Panc1 (cell line): ENCODE measurements around the gene DTNBP1. TPM values are rescaled to one million over a fixed set of nuclear protein-coding genes. Genes with fewer than 3 reads are reported as not detected.

Experiments
- ATAC-seq: fragments of 200-7000 bp; cut with Tn5 transposase; 2 replicates; pipeline ENCODE4 v1.9.1; 2020; ENCODE audit warnings: mild to moderate bottlenecking, moderate library complexity
- BruUV-seq: library from RNA; stranded (reverse); fragments of 400-500 nt; replicated peaks from 2 replicates; lab custom pipeline; 2021; lab: Mats Ljungman, UMichigan
- CTCF ChIA-PET: fragments of 300-600 bp; sonication (Branson Sonifier 250); formaldehyde crosslinking; loops from one replicate; lab custom pipeline; 2022; ENCODE audit warnings: antibody characterized with exemption; lab: Charles Lee
- POLR2A ChIA-PET: fragments of 300-600 bp; sonication (Branson Sonifier 250); formaldehyde crosslinking; loops from one replicate; lab custom pipeline; 2022; ENCODE audit warnings: antibody characterized with exemption; lab: Charles Lee
- DNase-seq: peaks from one replicate; pipeline ENCODE4 v3.0.0-alpha.2; 2010; ENCODE audit warnings: low read depth, low spot score
- H3K27ac ChIP-seq: 2 replicates; pipeline ENCODE4 v1.5.1; 2011; ENCODE audit warnings: mild to moderate bottlenecking, low read length, inconsistent platforms
- H3K27me3 ChIP-seq: fragments of 200-500 bp; sonication (Bioruptor generic); 2 replicates; pipeline ENCODE4 v1.6.0; 2014; ENCODE audit warnings: low read length, inconsistent platforms; ENCODE audit not compliant: control insufficient read depth, insufficient read depth
- H3K36me3 ChIP-seq: fragments of 200-500 bp; sonication (Bioruptor generic); 2 replicates; pipeline ENCODE4 v1.5.1; 2014; ENCODE audit warnings: inconsistent platforms, mild to moderate bottlenecking, low read length, moderate library complexity; ENCODE audit not compliant: control insufficient read depth, insufficient read depth
- H3K4me1 ChIP-seq: 2 replicates; pipeline ENCODE4 v1.5.1; 2011; ENCODE audit warnings: inconsistent platforms, mild to moderate bottlenecking, low read length, moderate library complexity; ENCODE audit not compliant: control insufficient read depth, insufficient read depth
- H3K4me3 ChIP-seq, 2 experiments: 2 replicates each; pipeline ENCODE4 v1.5.1; 2011 to 2012; ENCODE audit warnings: low read depth in 2 of 2, low read length in 2 of 2, mild to moderate bottlenecking in 2 of 2, inconsistent platforms in 1 of 2, moderate library complexity in 1 of 2
- H3K9me3 ChIP-seq: fragments of 200-500 bp; sonication (Bioruptor generic); 2 replicates; pipeline ENCODE4 v1.5.1; 2014; ENCODE audit warnings: low read depth, mild to moderate bottlenecking, inconsistent platforms, low read length, moderate library complexity; ENCODE audit not compliant: control insufficient read depth, insufficient read depth
- CTCF ChIP-seq: fragments of 450-650 bp; IDR thresholded peaks from 2 replicates; pipeline ENCODE4 v1.5.1; 2017; ENCODE audit warnings: mild to moderate bottlenecking
- POLR2AphosphoS5 ChIP-seq: IDR thresholded peaks from 2 replicates; pipeline ENCODE4 v1.6.1; 2012; ENCODE audit warnings: mild to moderate bottlenecking, low read depth, low read length, moderate library complexity
- SIN3A ChIP-seq: IDR thresholded peaks from 2 replicates; pipeline ENCODE4 v1.6.1; 2012; ENCODE audit warnings: low read depth, mild to moderate bottlenecking, low read length, moderate library complexity, borderline replicate concordance; ENCODE audit not compliant: insufficient read depth
- TCF7L2 ChIP-seq: IDR thresholded peaks from 2 replicates; pipeline ENCODE4 v1.6.1; 2011; ENCODE audit warnings: mild to moderate bottlenecking, low read depth, low read length, inconsistent platforms
- in situ Hi-C: cut with HindIII; loops from 2 replicates; pipeline ENCODE4 v1.10.0; 2016; ENCODE audit warnings: low sequenced_read_pairs, low pct_unique_long_range_greater_than_20kb
- intact Hi-C: fragments of 100-400 bp; cut with micrococcal nuclease; formaldehyde crosslinking; loops from one replicate; pipeline ENCODE4 v1.10.0; 2022; ENCODE audit not compliant: unreplicated experiment
- total RNA-seq: library from RNA; stranded (reverse); gene quantifications from one replicate; pipeline ENCODE4 v1.2.1, GENCODE V29; 2021; ENCODE audit not compliant: unreplicated experiment
- TF ChIP-seq, protein P1 (sequence below), 2 experiments: IDR thresholded peaks; 2 replicates each; pipeline ENCODE4 v1.6.1; 2011 to 2012; ENCODE audit warnings: low read depth in 2 of 2, control low read depth in 1 of 2, low read length in 1 of 2, mild to moderate bottlenecking in 1 of 2, moderate library complexity in 1 of 2; ENCODE audit not compliant: insufficient read depth in 1 of 2

Gene DTNBP1
- total RNA-seq, 1 experiment from 2014 or later: 29.3 TPM

DNA sequence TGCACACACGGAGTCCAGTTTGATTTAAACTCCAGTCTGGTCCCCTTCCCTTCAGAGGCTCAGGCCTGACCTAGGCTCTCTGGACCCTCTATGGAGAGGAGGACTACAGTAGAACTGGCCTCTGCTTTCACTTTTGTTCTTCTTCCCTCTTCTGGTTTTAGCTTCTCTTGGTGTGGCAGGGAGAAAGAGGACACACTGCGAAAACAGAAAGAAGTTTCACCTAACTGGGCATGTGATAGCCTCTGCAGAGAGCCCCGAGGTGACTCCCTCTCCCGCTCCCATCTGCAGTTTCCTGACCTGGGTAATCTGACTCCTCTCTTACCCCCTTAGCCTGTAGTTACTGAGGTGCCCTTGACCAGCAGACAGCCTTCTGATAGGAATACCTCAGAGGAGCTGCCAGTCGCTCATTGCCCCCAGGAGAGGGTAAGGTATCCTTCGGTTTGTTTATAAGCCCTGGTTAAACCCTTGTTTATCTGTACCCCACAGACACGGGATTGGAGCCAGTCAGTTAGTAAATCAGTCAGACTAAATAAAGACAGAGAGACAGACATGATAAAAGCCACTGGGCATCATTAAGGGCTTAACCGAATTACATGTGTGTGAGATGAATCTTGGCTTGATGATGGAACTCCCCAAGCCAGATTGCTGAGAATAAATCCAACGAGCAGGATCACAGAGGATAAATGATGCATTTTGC, 12.0 kb upstream of the DTNBP1 start:
- ATAC-seq: no peak
- intact Hi-C loops: no loop called here
- TF ChIP-seq POLR2AphosphoS5: no peak
- TF ChIP-seq SIN3A: no peak
- TF ChIP-seq TCF7L2: no peak
- TF ChIP-seq, protein P1, sequence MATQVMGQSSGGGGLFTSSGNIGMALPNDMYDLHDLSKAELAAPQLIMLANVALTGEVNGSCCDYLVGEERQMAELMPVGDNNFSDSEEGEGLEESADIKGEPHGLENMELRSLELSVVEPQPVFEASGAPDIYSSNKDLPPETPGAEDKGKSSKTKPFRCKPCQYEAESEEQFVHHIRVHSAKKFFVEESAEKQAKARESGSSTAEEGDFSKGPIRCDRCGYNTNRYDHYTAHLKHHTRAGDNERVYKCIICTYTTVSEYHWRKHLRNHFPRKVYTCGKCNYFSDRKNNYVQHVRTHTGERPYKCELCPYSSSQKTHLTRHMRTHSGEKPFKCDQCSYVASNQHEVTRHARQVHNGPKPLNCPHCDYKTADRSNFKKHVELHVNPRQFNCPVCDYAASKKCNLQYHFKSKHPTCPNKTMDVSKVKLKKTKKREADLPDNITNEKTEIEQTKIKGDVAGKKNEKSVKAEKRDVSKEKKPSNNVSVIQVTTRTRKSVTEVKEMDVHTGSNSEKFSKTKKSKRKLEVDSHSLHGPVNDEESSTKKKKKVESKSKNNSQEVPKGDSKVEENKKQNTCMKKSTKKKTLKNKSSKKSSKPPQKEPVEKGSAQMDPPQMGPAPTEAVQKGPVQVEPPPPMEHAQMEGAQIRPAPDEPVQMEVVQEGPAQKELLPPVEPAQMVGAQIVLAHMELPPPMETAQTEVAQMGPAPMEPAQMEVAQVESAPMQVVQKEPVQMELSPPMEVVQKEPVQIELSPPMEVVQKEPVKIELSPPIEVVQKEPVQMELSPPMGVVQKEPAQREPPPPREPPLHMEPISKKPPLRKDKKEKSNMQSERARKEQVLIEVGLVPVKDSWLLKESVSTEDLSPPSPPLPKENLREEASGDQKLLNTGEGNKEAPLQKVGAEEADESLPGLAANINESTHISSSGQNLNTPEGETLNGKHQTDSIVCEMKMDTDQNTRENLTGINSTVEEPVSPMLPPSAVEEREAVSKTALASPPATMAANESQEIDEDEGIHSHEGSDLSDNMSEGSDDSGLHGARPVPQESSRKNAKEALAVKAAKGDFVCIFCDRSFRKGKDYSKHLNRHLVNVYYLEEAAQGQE (IDR thresholded peaks at IDR 0.05; ENCODE audit: insufficient read depth in 1 of 2, low read depth in 2 of 2, low read length in 1 of 2): no peak
- TF ChIP-seq CTCF: no peak
- Histone ChIP-seq H3K9me3 (no peaks in the 10 kb centered on the region), H3K27me3 (peaks cover 26% of the 10 kb centered on the region), H3K4me3 (no peak overlapping the region), H3K36me3 (no peaks in the 10 kb centered on the region), H3K27ac (no peak overlapping the region), H3K4me1 (no peaks in the 10 kb centered on the region)
- POLR2A ChIA-PET: no interaction called here
- CTCF ChIA-PET: no interaction called here
- no TSS peak for BruUV-seq
- no peak for DNase-seq
- in situ Hi-C loops: no loop called here

DNA sequence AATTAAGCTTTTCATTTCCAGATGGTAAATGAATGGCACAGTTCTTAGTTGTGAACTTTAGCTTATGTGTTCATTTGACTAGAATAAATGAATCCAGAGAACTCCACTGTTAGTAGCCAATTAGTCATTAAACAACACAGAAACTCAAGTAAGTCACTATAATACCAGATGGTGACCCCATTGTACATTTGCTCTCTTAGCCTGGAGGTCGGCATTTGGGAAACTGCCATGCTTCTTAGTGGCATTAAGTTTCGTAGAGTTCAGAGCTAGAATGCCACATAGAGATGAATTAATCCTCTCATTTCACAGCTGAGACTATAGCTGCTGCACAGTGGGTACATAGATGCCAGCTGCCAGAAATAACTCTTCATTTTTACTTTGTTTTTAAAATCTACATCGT, 10.8 kb upstream of the DTNBP1 start:
- Histone ChIP-seq H3K36me3 (no peaks in the 10 kb centered on the region), H3K27me3 (peaks cover 28% of the 10 kb centered on the region), H3K27ac (no peak overlapping the region), H3K9me3 (no peaks in the 10 kb centered on the region), H3K4me1 (no peaks in the 10 kb centered on the region), H3K4me3 (no peak overlapping the region)
- intact Hi-C loops (no loop called here), in situ Hi-C loops (no loop called here)
- DNase-seq (no peak), ATAC-seq (no peak)
- no peak for TF ChIP-seq POLR2AphosphoS5
- TF ChIP-seq, protein P1 (IDR thresholded peaks at IDR 0.05; ENCODE audit: insufficient read depth in 1 of 2, low read depth in 2 of 2, low read length in 1 of 2): no peak
- no peak for TF ChIP-seq TCF7L2
- no peak for TF ChIP-seq CTCF
- no peak for TF ChIP-seq SIN3A
- no TSS peak for BruUV-seq
- CTCF ChIA-PET: no interaction called here
- POLR2A ChIA-PET: no interaction called here
